IPS-18c (cell line): Measurements from ENCODE around the gene RTBDN.
"Not testable (repeated sequence)": the region's sequence is repeated elsewhere in the genome, so short reads cannot be mapped to it uniquely, and the experiment has no call there.

Source experiments
- H3K4me3 ChIP-seq: 2 replicates; pipeline ENCODE4 v1.7.0; 2013; ENCODE audit warnings: low read depth, mild to moderate bottlenecking, low read length, moderate library complexity; ENCODE audit not compliant: insufficient read depth
- H3K9me3 ChIP-seq: one replicate; pipeline ENCODE4 v1.6.1; 2013; ENCODE audit warnings: mild to moderate bottlenecking, low read length, moderate library complexity; ENCODE audit not compliant: control insufficient read depth, insufficient read depth

RTBDN gene

GRCh38 chr19:12864143-12864542, 29.8 kb upstream of the RTBDN start:
- H3K4me3 ChIP-seq, result no peak overlapping the region
- no peaks in the 10 kb centered on the region for H3K9me3 ChIP-seq

GRCh38 chr19:12859546-12859945, 25.2 kb upstream of the RTBDN start:
- Histone ChIP-seq H3K9me3 (no peaks in the 10 kb centered on the region), H3K4me3 (no peak overlapping the region)

GRCh38 chr19:12858041-12858928, 23.9 kb upstream of the RTBDN start:
- Histone ChIP-seq H3K4me3 (no peak overlapping the region), H3K9me3 (no peaks in the 10 kb centered on the region)

GRCh38 chr19:12856653-12857052, 22.3 kb upstream of the RTBDN start:
- Histone ChIP-seq H3K9me3 (no peaks in the 10 kb centered on the region), H3K4me3 (no peak overlapping the region)

GRCh38 chr19:12847159-12848139, 13.1 kb upstream of the RTBDN start:
- H3K4me3 ChIP-seq, result peak overlapping the region; percentile 28; the same call in 1 of the 2 replicates

GRCh38 chr19:12846613-12847012, 12.2 kb upstream of the RTBDN start:
- H3K4me3 ChIP-seq, H3K9me3 ChIP-seq: not testable (repeated sequence)

More at GRCh38 chr19:12847159-12848139, 13.1 kb upstream of the RTBDN start:
- H3K9me3 ChIP-seq, result no peaks in the 10 kb centered on the region

GRCh38 chr19:12843999-12844732, 9.8 kb upstream of the RTBDN start:
- no peaks in the 10 kb centered on the region for H3K9me3 ChIP-seq
- no peak overlapping the region for H3K4me3 ChIP-seq

- Histone ChIP-seq H3K4me3 (no peak overlapping the region), H3K9me3 (no peaks in the 10 kb centered on the region)
These were observed 8.9 kb upstream of the RTBDN start for GRCh38 chr19:12843328-12843727.

- Histone ChIP-seq H3K4me3 (no peak overlapping the region), H3K9me3 (no peaks in the 10 kb centered on the region)
These were observed 8.1 kb upstream of the RTBDN start for GRCh38 chr19:12842511-12842910.

GRCh38 chr19:12841094-12841493, 6.7 kb upstream of the RTBDN start:
- peaks cover 4% of the 10 kb centered on the region for H3K9me3 ChIP-seq
- peak overlapping the region; percentile 42 for H3K4me3 ChIP-seq

GRCh38 chr19:12840091-12841079, 6.0 kb upstream of the RTBDN start:
- peak overlapping the region; percentile 42 for H3K4me3 ChIP-seq
- H3K9me3 ChIP-seq, result peaks cover 4% of the 10 kb centered on the region

- peaks cover 4% of the 10 kb centered on the region for H3K9me3 ChIP-seq
- peak overlapping the region; percentile 62 for H3K4me3 ChIP-seq
These were observed 4.7 kb upstream of the RTBDN start for GRCh38 chr19:12838886-12839756.

GRCh38 chr19:12838182-12838885, 4.0 kb upstream of the RTBDN start, which contains the start of gene MAST1:
TSS of gene MAST1 (plus strand) at chr19:12838515. CDS start at chr19:12838573, 58 bp downstream.
- H3K9me3 ChIP-seq, result peaks cover 4% of the 10 kb centered on the region
- H3K4me3 ChIP-seq, result peak within 1 kb of the TSS; percentile 62

GRCh38 chr19:12837225-12837624, 2.8 kb upstream of the RTBDN start:
- Histone ChIP-seq H3K4me3 (no peak overlapping the region), H3K9me3 (peaks cover 4% of the 10 kb centered on the region)

GRCh38 chr19:12836529-12836863, 2.1 kb upstream of the RTBDN start:
- Histone ChIP-seq H3K9me3 (peaks cover 4% of the 10 kb centered on the region), H3K4me3 (no peak overlapping the region)
